Adrenal gland (tissue), 12 donors: Measurements from ENCODE around the gene RNF130. TPM values are rescaled to one million over a fixed set of nuclear protein-coding genes. Genes with fewer than 3 reads are reported as not detected.

Experiments used
- DNase-seq, 7 donors: peaks; one replicate each; pipeline ENCODE4 v3.0.0-alpha.2; 2019 to 2020
- H3K27ac ChIP-seq, 5 donors: fragments of 200-600 bp; sonication (generic) in 4 of 5; 1 replicate in 3 of 5; 2 replicates in 2 of 5; pipeline versions ENCODE4 v1.5.1 to v1.8.0; 2016 to 2020; ENCODE audit warnings: mild to moderate bottlenecking in 1 of 5
- H3K27me3 ChIP-seq: fragments of 200-600 bp; 2 replicates; pipeline ENCODE4 v1.8.0; 2021
- H3K36me3 ChIP-seq, 2 donors: fragments of 200-600 bp; replicated peaks in 1 of 2; 1 replicate in 1 of 2; 2 replicates in 1 of 2; pipeline versions ENCODE4 v1.5.1 to v1.8.0; 2018 to 2022
- H3K4me1 ChIP-seq, 2 donors: fragments of 200-600 bp; replicated peaks in 1 of 2; 1 replicate in 1 of 2; 2 replicates in 1 of 2; pipeline versions ENCODE4 v1.5.1 to v1.8.0; 2018 to 2021
- H3K4me3 ChIP-seq, 4 donors: fragments of 200-600 bp; sonication (generic) in 3 of 4; one replicate each; pipeline ENCODE4 v1.5.1; 2016 to 2018
- H3K9me3 ChIP-seq, 3 donors: fragments of 200-600 bp; sonication (generic) in 1 of 3; replicated peaks in 1 of 3; 1 replicate in 2 of 3; 2 replicates in 1 of 3; pipeline versions ENCODE4 v1.5.1 to v1.8.0; 2016 to 2021
- CTCF ChIP-seq, 6 experiments: fragments of 450-650 bp in 4 of 6; fragments of 200-600 bp in 2 of 6; sonication (generic) in 1 of 6; IDR thresholded peaks; 1 replicate in 5 of 6; 2 replicates in 1 of 6; pipeline versions ENCODE4 v1.5.1 to v1.8.0; 2016 to 2021; ENCODE audit warnings: antibody characterized with exemption in 6 of 6, mild to moderate bottlenecking in 2 of 6, moderate library complexity in 1 of 6
- POLR2A ChIP-seq, 2 donors: fragments of 450-650 bp; IDR thresholded peaks; one replicate each; pipeline ENCODE4 v1.6.1; 2017; ENCODE audit warnings: antibody characterized with exemption in 2 of 2, mild to moderate bottlenecking in 2 of 2, moderate library complexity in 1 of 2
- WGBS, 4 donors: extraction: QIAGEN DNeasy Blood & Tissue Kit in 2 of 4; methylation state at CpG; one replicate each; pipeline versions ENCODE4 v1.1.5 to v1.1.7; 2013 to 2017; 5-methylcytosine and 5-hydroxymethylcytosine counted together
- intact Hi-C, 2 donors: fragments of 100-400 bp; cut with DNase I; formaldehyde crosslinking; loops; one replicate each; pipeline versions ENCODE4 v1.14.1 to v1.15.0; 2022 to 2023
- polyA plus RNA-seq, 3 donors: library from polyadenylated mRNA; stranded (reverse); fragments of 200-250 nt in 2 of 3; fragments of 350-450 nt in 1 of 3; fragmentation: Illumina TruSeq in 1 of 3; extraction: RNeasy Lipid Tissue Mini Kit (QIAGEN cat#74804) in 1 of 3; gene quantifications; one replicate each; pipeline ENCODE4 v1.2.3, GENCODE V29; 2013 to 2014
- total RNA-seq, 9 donors: library from RNA; depleted of rRNA in 4 of 9; stranded (reverse); fragments of >200 nt in 4 of 9; fragments of 120-200 nt in 1 of 9; fragmentation: NEBNext Ultra II Directional in 1 of 9; extraction: Animal tissue kit (Norgen Biotek cat#: 25700) in 1 of 9; gene quantifications; one replicate each; pipeline versions ENCODE4 v1.1.0 to v1.2.4, GENCODE V29; 2013 to 2023
- donor health status: healthy with polysubstance abuse.
- donor health status: Bipolar disorder and iron deficiency.
- donor health status: DM: yes; HTN: yes; CAD: no.
- donor health status: DM: no; HTN: no; CAD: no.
- donor health status: DM: no; HTN: no; CAD: no.
- donor health status: DM: yes; HTN: yes; CAD: no.

RNF130 gene
- total and polyA plus RNA-seq, 12 donors = 36.8 to 138 (median 75.1) TPM

- no peaks in the 10 kb centered on the region for H3K27me3 ChIP-seq
- H3K4me1 ChIP-seq = no peaks in the 10 kb centered on the region
- no peaks in the 10 kb centered on the region for H3K9me3 ChIP-seq
- H3K4me3 ChIP-seq = no peak overlapping the region
- WGBS, 4 donors = 53 to 69% (median 61%) methylated on average over 1 of the region's 1 CpG
- intact Hi-C loops = no loop called here
- no peak overlapping the region for H3K27ac ChIP-seq
- peaks cover 0 to 14% of the 10 kb centered on the region in 2 donors for H3K36me3 ChIP-seq
- no peak for DNase-seq
- TF ChIP-seq CTCF (IDR thresholded peaks at IDR 0.05) (no peak), POLR2A (IDR thresholded peaks at IDR 0.05) (no peak)
Measured at GRCh38 chr5:179967489-179967888, 104.1 kb downstream of the RNF130 start.

GRCh38 chr5:179964015-179964414 is 107.5 kb downstream of the RNF130 start:
- TF ChIP-seq POLR2A (IDR thresholded peaks at IDR 0.05) (no peak), CTCF (IDR thresholded peaks at IDR 0.05) (no peak)
- no peak overlapping the region for H3K4me3 ChIP-seq
- no peaks in the 10 kb centered on the region for H3K27me3 ChIP-seq
- intact Hi-C loops = no loop called here
- no peaks in the 10 kb centered on the region for H3K4me1 ChIP-seq
- 97 to 99% (median 98%) methylated on average over 7 to 8 of the region's 8 CpGs for WGBS, 4 donors
- H3K27ac ChIP-seq = no peak overlapping the region
- H3K9me3 ChIP-seq = no peaks in the 10 kb centered on the region
- H3K36me3 ChIP-seq = peaks cover 0 to 9% of the 10 kb centered on the region in 2 donors
- DNase-seq = no peak

GRCh38 chr5:179963375-179963774 is 108.2 kb downstream of the RNF130 start:
- Histone ChIP-seq H3K36me3 (peaks cover 0 to 8% of the 10 kb centered on the region in 2 donors), H3K9me3 (no peaks in the 10 kb centered on the region), H3K27ac (no peak overlapping the region), H3K4me1 (no peaks in the 10 kb centered on the region), H3K27me3 (no peaks in the 10 kb centered on the region), H3K4me3 (no peak overlapping the region)
- intact Hi-C loops = no loop called here
- no peak for DNase-seq
- whole genome bisulfite sequencing, 4 donors = 79 to 98% (median 93%) methylated on average over 4 of the region's 4 CpGs
- TF ChIP-seq CTCF (IDR thresholded peaks at IDR 0.05) (no peak), POLR2A (IDR thresholded peaks at IDR 0.05) (no peak)

GRCh38 chr5:179960204-179960831 is 111.2 kb downstream of the RNF130 start:
- Histone ChIP-seq H3K4me3 (no peak overlapping the region), H3K27ac (no peak overlapping the region), H3K36me3 (peaks cover 0 to 8% of the 10 kb centered on the region in 2 donors), H3K4me1 (no peaks in the 10 kb centered on the region), H3K27me3 (no peaks in the 10 kb centered on the region), H3K9me3 (no peaks in the 10 kb centered on the region)
- intact Hi-C loops = no loop called here
- TF ChIP-seq POLR2A (IDR thresholded peaks at IDR 0.05) (no peak), CTCF (IDR thresholded peaks at IDR 0.05) (no peak)
- DNase-seq = no peak
- WGBS, 4 donors = 92 to 95% (median 94%) methylated on average over 5 of the region's 5 CpGs
